Activated naive CD8-positive, alpha-beta T cell (primary cell): ENCODE data around the gene IL5.
"Not testable (repeated sequence)": the region's sequence is repeated elsewhere in the genome, so short reads cannot be mapped to it uniquely, and the experiment has no call there.

Source experiments
- H3K27ac Mint-ChIP-seq: one replicate; pipeline ENCODE4 v1.8.0; 2021; ENCODE audit warnings: mixed read lengths
- H3K27me3 Mint-ChIP-seq: one replicate; pipeline ENCODE4 v1.8.0; 2021; ENCODE audit warnings: mixed read lengths
- H3K36me3 Mint-ChIP-seq: one replicate; pipeline ENCODE4 v1.8.0; 2021; ENCODE audit warnings: mixed read lengths
- H3K4me1 Mint-ChIP-seq: one replicate; pipeline ENCODE4 v1.8.0; 2021; ENCODE audit warnings: low read depth, mixed read lengths
- H3K4me3 Mint-ChIP-seq: one replicate; pipeline ENCODE4 v1.8.0; 2021; ENCODE audit warnings: mild to moderate bottlenecking, mixed read lengths
- H3K9me3 Mint-ChIP-seq: one replicate; pipeline ENCODE4 v1.8.0; 2021; ENCODE audit warnings: low read depth, mixed read lengths

IL5 gene

GRCh38 chr5:132513618-132514336 is 29.5 kb downstream of the IL5 start:
- not testable (repeated sequence) for H3K36me3 Mint-ChIP-seq, H3K9me3 Mint-ChIP-seq, H3K27ac Mint-ChIP-seq, H3K4me1 Mint-ChIP-seq, H3K4me3 Mint-ChIP-seq
- H3K27me3 Mint-ChIP-seq: peaks cover 11% of the 10 kb centered on the region

- Mint-ChIP-seq H3K27ac (no peak overlapping the region), H3K4me1 (no peaks in the 10 kb centered on the region), H3K27me3 (peaks cover 19% of the 10 kb centered on the region), H3K9me3 (peaks cover 5% of the 10 kb centered on the region), H3K4me3 (no peak overlapping the region), H3K36me3 (peaks cover 10% of the 10 kb centered on the region)
Observed at GRCh38 chr5:132510076-132510475, 33.2 kb downstream of the IL5 start.

- H3K4me1 Mint-ChIP-seq: no peaks in the 10 kb centered on the region
- H3K27ac Mint-ChIP-seq: no peak overlapping the region
- peaks cover 19% of the 10 kb centered on the region for H3K27me3 Mint-ChIP-seq
- peaks cover 2% of the 10 kb centered on the region for H3K36me3 Mint-ChIP-seq
- H3K9me3 Mint-ChIP-seq: no peaks in the 10 kb centered on the region
- H3K4me3 Mint-ChIP-seq: no peak overlapping the region
Observed at GRCh38 chr5:132506094-132506692, 37.1 kb downstream of the IL5 start.

- H3K27ac Mint-ChIP-seq: no peak overlapping the region
- peaks cover 19% of the 10 kb centered on the region for H3K27me3 Mint-ChIP-seq
- peaks cover 2% of the 10 kb centered on the region for H3K4me1 Mint-ChIP-seq
Observed at GRCh38 chr5:132505641-132506040, 37.7 kb downstream of the IL5 start.

GRCh38 chr5:132504746-132505145 is 38.6 kb downstream of the IL5 start:
- Mint-ChIP-seq H3K9me3 (no peaks in the 10 kb centered on the region), H3K27me3 (peaks cover 14% of the 10 kb centered on the region), H3K27ac (no peak overlapping the region), H3K4me3 (no peak overlapping the region), H3K4me1 (peaks cover 8% of the 10 kb centered on the region), H3K36me3 (peaks cover 2% of the 10 kb centered on the region)

More at GRCh38 chr5:132505641-132506040, 37.7 kb downstream of the IL5 start:
- no peaks in the 10 kb centered on the region for H3K9me3 Mint-ChIP-seq
- no peak overlapping the region for H3K4me3 Mint-ChIP-seq
- H3K36me3 Mint-ChIP-seq: peaks cover 2% of the 10 kb centered on the region

- H3K4me1 Mint-ChIP-seq: peaks cover 17% of the 10 kb centered on the region
- no peaks in the 10 kb centered on the region for H3K36me3 Mint-ChIP-seq
Observed at GRCh38 chr5:132503244-132503643, 40.1 kb downstream of the IL5 start.

GRCh38 chr5:132501961-132502931 is 41.1 kb downstream of the IL5 start:
- Mint-ChIP-seq H3K36me3 (no peaks in the 10 kb centered on the region), H3K4me3 (no peak overlapping the region), H3K9me3 (no peaks in the 10 kb centered on the region), H3K27me3 (peaks cover under 1% of the 10 kb centered on the region), H3K27ac (no peak overlapping the region), H3K4me1 (peaks cover 24% of the 10 kb centered on the region)

More at GRCh38 chr5:132503244-132503643, 40.1 kb downstream of the IL5 start:
- Mint-ChIP-seq H3K27ac (no peak overlapping the region), H3K4me3 (no peak overlapping the region), H3K27me3 (peaks cover 7% of the 10 kb centered on the region), H3K9me3 (no peaks in the 10 kb centered on the region)

GRCh38 chr5:132501629-132501956 is 41.7 kb downstream of the IL5 start:
- H3K27me3 Mint-ChIP-seq: no peaks in the 10 kb centered on the region
- H3K4me1 Mint-ChIP-seq: peaks cover 26% of the 10 kb centered on the region
- H3K9me3 Mint-ChIP-seq: no peaks in the 10 kb centered on the region
- no peak overlapping the region for H3K27ac Mint-ChIP-seq
- H3K4me3 Mint-ChIP-seq: no peak overlapping the region
- H3K36me3 Mint-ChIP-seq: no peaks in the 10 kb centered on the region

GRCh38 chr5:132500931-132501628 is 42.2 kb downstream of the IL5 start:
- Mint-ChIP-seq H3K36me3 (no peaks in the 10 kb centered on the region), H3K27ac (peak overlapping the region; percentile 22), H3K4me1 (peaks cover 28% of the 10 kb centered on the region), H3K9me3 (no peaks in the 10 kb centered on the region), H3K27me3 (no peaks in the 10 kb centered on the region), H3K4me3 (no peak overlapping the region)

- no peaks in the 10 kb centered on the region for H3K36me3 Mint-ChIP-seq
- no peaks in the 10 kb centered on the region for H3K27me3 Mint-ChIP-seq
- peak overlapping the region; percentile 22 for H3K27ac Mint-ChIP-seq
- no peak overlapping the region for H3K4me3 Mint-ChIP-seq
- H3K9me3 Mint-ChIP-seq: no peaks in the 10 kb centered on the region
- H3K4me1 Mint-ChIP-seq: peaks cover 31% of the 10 kb centered on the region
Observed at GRCh38 chr5:132500244-132500930, 42.9 kb downstream of the IL5 start.

- peak overlapping the region; percentile 93 for H3K27ac Mint-ChIP-seq
- peaks cover 38% of the 10 kb centered on the region for H3K4me1 Mint-ChIP-seq
- no peaks in the 10 kb centered on the region for H3K9me3 Mint-ChIP-seq
- no peak overlapping the region for H3K4me3 Mint-ChIP-seq
- no peaks in the 10 kb centered on the region for H3K36me3 Mint-ChIP-seq
- H3K27me3 Mint-ChIP-seq: no peaks in the 10 kb centered on the region
Observed at GRCh38 chr5:132499440-132500243, 43.7 kb downstream of the IL5 start.

- Mint-ChIP-seq H3K27me3 (no peaks in the 10 kb centered on the region), H3K9me3 (no peaks in the 10 kb centered on the region), H3K36me3 (no peaks in the 10 kb centered on the region), H3K4me1 (peaks cover 47% of the 10 kb centered on the region), H3K27ac (peak overlapping the region; percentile 93), H3K4me3 (no peak overlapping the region)
Observed at GRCh38 chr5:132498686-132499271, 44.5 kb downstream of the IL5 start.

GRCh38 chr5:132498152-132498551 is 45.2 kb downstream of the IL5 start:
- no peaks in the 10 kb centered on the region for H3K9me3 Mint-ChIP-seq
- no peaks in the 10 kb centered on the region for H3K36me3 Mint-ChIP-seq
- no peak overlapping the region for H3K4me3 Mint-ChIP-seq
- peak overlapping the region; percentile 93 for H3K27ac Mint-ChIP-seq
- peaks cover 53% of the 10 kb centered on the region for H3K4me1 Mint-ChIP-seq
- H3K27me3 Mint-ChIP-seq: no peaks in the 10 kb centered on the region
